Measurements from ENCODE around the gene TIMP2. TPM values are rescaled to one million over a fixed set of nuclear protein-coding genes. Genes with fewer than 3 reads are reported as not detected.
A peak's percentile ranks its signal among the peaks of the same experiment; 100 is the strongest.

TIMP2 gene
- total RNA-seq, 1 donor from 2014 or later: 1,096 TPM

- H3K9me3 Mint-ChIP-seq (ENCODE audit: unreplicated experiment): no peaks in the 10 kb centered on the region
- DNase-seq (ENCODE audit: extremely low spot score, unreplicated experiment): no peak
- no peaks in the 10 kb centered on the region for H3K36me3 Mint-ChIP-seq (ENCODE audit: unreplicated experiment)
- peak overlapping the region; percentile 27 for H3K27ac Mint-ChIP-seq (ENCODE audit: unreplicated experiment)
- no peaks in the 10 kb centered on the region for H3K27me3 Mint-ChIP-seq (ENCODE audit: unreplicated experiment)
- no peak for TF ChIP-seq CTCF (IDR thresholded peaks at IDR 0.05)
- H3K4me3 Mint-ChIP-seq (ENCODE audit: unreplicated experiment): no peak overlapping the region
- H3K4me1 Mint-ChIP-seq (ENCODE audit: unreplicated experiment): peaks cover 75% of the 10 kb centered on the region
These were observed 12.4 kb upstream of the TIMP2 start for GRCh38 chr17:78937561-78937960.

DNA sequence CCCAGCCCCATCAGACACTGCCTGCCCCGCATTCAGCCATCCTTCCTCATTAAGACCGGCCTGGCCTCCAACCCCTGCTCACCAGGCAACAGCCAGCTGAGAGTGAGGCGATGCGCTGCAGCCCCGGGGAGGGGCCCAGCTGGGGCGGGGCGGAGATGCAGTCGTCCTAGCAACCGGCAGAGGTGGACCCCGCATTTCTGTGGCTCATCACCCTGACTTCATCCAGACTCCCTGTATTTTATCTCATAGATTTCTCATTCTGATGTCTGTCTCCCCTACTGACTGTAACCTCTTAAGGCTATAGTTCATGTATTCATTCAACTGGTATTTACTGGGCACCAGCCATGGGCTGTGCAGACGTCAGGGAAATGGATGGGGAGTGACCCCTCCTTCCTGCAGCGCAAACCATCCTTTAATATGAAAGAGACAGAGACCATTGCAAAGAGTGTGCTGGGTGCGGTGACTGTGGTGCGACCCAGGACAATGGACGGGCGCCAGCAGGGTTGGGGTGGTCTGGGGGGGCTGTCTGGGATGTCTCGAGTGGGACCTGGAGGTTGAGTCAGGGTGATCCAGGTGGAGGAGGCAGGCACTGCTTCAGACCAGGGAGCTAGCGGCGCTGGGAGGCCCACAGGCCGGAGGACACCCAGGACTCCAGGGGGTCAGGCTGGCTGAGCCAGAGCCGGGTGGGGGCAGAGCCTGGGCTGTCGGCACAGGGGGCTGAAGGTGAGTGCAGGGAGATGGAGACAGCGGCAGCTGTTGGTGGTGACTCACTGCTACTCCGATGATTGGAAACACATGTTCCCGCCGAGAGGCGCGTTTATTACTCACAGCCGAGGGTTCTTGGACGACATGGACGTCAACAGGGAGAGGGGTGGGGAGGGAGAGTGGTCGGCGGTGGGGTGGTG, 10.5 kb upstream of the TIMP2 start:
- Mint-ChIP-seq H3K27me3 (ENCODE audit: unreplicated experiment) (no peaks in the 10 kb centered on the region), H3K4me3 (ENCODE audit: unreplicated experiment) (peak overlapping the region; percentile 47), H3K4me1 (ENCODE audit: unreplicated experiment) (peaks cover 71% of the 10 kb centered on the region), H3K27ac (ENCODE audit: unreplicated experiment) (peak overlapping the region; percentile 99), H3K36me3 (ENCODE audit: unreplicated experiment) (no peaks in the 10 kb centered on the region), H3K9me3 (ENCODE audit: unreplicated experiment) (no peaks in the 10 kb centered on the region)
- peak; percentile 93 for DNase-seq (ENCODE audit: extremely low spot score, unreplicated experiment)
- no peak for TF ChIP-seq CTCF (IDR thresholded peaks at IDR 0.05)

GRCh38 chr17:78934681-78935418, 9.7 kb upstream of the TIMP2 start:
- no peak for DNase-seq (ENCODE audit: extremely low spot score, unreplicated experiment)
- TF ChIP-seq CTCF (IDR thresholded peaks at IDR 0.05): no peak
- Mint-ChIP-seq H3K36me3 (ENCODE audit: unreplicated experiment) (no peaks in the 10 kb centered on the region), H3K4me1 (ENCODE audit: unreplicated experiment) (peaks cover 63% of the 10 kb centered on the region), H3K4me3 (ENCODE audit: unreplicated experiment) (peak overlapping the region; percentile 48), H3K9me3 (ENCODE audit: unreplicated experiment) (no peaks in the 10 kb centered on the region), H3K27ac (ENCODE audit: unreplicated experiment) (peak overlapping the region; percentile 99), H3K27me3 (ENCODE audit: unreplicated experiment) (no peaks in the 10 kb centered on the region)

- Mint-ChIP-seq H3K9me3 (ENCODE audit: unreplicated experiment) (no peaks in the 10 kb centered on the region), H3K27me3 (ENCODE audit: unreplicated experiment) (no peaks in the 10 kb centered on the region), H3K27ac (ENCODE audit: unreplicated experiment) (peak overlapping the region; percentile 99), H3K36me3 (ENCODE audit: unreplicated experiment) (no peaks in the 10 kb centered on the region), H3K4me1 (ENCODE audit: unreplicated experiment) (peaks cover 55% of the 10 kb centered on the region), H3K4me3 (ENCODE audit: unreplicated experiment) (peak overlapping the region; percentile 48)
- TF ChIP-seq CTCF (IDR thresholded peaks at IDR 0.05): no peak
- peak; percentile 97 for DNase-seq (ENCODE audit: extremely low spot score, unreplicated experiment)
These were observed 8.9 kb upstream of the TIMP2 start for GRCh38 chr17:78933959-78934568.
